ENCODE measurements around the gene AFF3. TPM values are rescaled to one million over a fixed set of nuclear protein-coding genes. Genes with fewer than 3 reads are reported as not detected.

AFF3 gene
- total RNA-seq, 1 experiment from 2014 or later = 0.22 TPM

DNA sequence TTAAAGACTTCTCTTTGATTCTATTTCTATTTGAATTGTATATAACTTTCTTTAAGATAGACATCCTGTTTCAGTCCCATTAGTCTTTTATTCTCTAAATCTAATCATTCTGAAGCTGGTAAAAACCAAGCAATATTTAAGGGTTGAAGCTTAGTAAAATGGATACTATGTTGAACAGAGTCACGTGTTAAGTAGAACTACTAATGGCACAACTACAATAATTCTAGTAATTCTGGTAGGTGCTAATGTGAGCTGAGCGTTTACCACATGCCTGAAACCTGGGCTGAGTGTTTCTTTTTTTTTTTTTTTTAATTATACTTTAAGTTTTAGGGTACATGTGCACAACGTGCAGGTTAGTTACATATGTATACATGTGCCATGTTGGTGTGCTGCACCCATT is 8.9 kb upstream of the AFF3 start:
- H2BK120ac ChIP-seq (ENCODE audit: low read depth, low read length, poor library complexity, severe bottlenecking) = no peak overlapping the region
- no peak overlapping the region for H3T11ph ChIP-seq (ENCODE audit: low read length)
- no peaks in the 10 kb centered on the region for H3K9me3 ChIP-seq (ENCODE audit: control insufficient read depth, low read depth, low read length)
- no peak overlapping the region for H2BK12ac ChIP-seq (ENCODE audit: insufficient read length, low read depth, low read length)
- no peak overlapping the region for H2AK5ac ChIP-seq (ENCODE audit: insufficient read length, low read length)
- no peaks in the 10 kb centered on the region for H4K20me1 ChIP-seq (ENCODE audit: control insufficient read depth, insufficient read depth, insufficient read length)
- no peaks in the 10 kb centered on the region for H3K4me1 ChIP-seq (ENCODE audit: insufficient read depth, low read length)
- no peak overlapping the region for H2BK15ac ChIP-seq (ENCODE audit: low read depth, low read length)
- no CpG with 5 or more reads among the region's 3 CpGs for WGBS (ENCODE audit: extremely low coverage, insufficient read length, low lambda C conversion rate)
- no peaks in the 10 kb centered on the region for H3K36me3 Mint-ChIP-seq (ENCODE audit: insufficient read depth in 1 of 3, low read depth in 3 of 3)
- no peak overlapping the region for H4K8ac ChIP-seq (replicated peaks; ENCODE audit: insufficient read length, low read depth, low read length)
- H3K79me2 ChIP-seq (ENCODE audit: insufficient read depth, low read length) = no peaks in the 10 kb centered on the region
- H3K27ac ChIP-seq (ENCODE audit: insufficient read length, low read depth, low read length) = no peak overlapping the region
- H3K79me1 ChIP-seq (ENCODE audit: insufficient read depth, low read depth, low read length, poor library complexity, severe bottlenecking) = no peaks in the 10 kb centered on the region
- H2BK20ac ChIP-seq (ENCODE audit: low read depth, low read length, poor library complexity, severe bottlenecking) = no peak overlapping the region
- peaks cover 30% of the 10 kb centered on the region for H3K27me3 Mint-ChIP-seq (ENCODE audit: low read depth)
- H3K23me2 ChIP-seq (ENCODE audit: insufficient read length, low read depth, low read length, poor library complexity, severe bottlenecking) = no peaks in the 10 kb centered on the region
- H3K23ac ChIP-seq (ENCODE audit: insufficient read length, low read depth, low read length) = no peak overlapping the region
- no peak overlapping the region for H3K9ac ChIP-seq (ENCODE audit: extremely low read depth, insufficient read length, low read length)
- H4K91ac ChIP-seq (ENCODE audit: insufficient read length, low read depth, low read length) = no peak overlapping the region
- no peaks in the 10 kb centered on the region for H3K4me1 Mint-ChIP-seq
- TF ChIP-seq, protein P1, sequence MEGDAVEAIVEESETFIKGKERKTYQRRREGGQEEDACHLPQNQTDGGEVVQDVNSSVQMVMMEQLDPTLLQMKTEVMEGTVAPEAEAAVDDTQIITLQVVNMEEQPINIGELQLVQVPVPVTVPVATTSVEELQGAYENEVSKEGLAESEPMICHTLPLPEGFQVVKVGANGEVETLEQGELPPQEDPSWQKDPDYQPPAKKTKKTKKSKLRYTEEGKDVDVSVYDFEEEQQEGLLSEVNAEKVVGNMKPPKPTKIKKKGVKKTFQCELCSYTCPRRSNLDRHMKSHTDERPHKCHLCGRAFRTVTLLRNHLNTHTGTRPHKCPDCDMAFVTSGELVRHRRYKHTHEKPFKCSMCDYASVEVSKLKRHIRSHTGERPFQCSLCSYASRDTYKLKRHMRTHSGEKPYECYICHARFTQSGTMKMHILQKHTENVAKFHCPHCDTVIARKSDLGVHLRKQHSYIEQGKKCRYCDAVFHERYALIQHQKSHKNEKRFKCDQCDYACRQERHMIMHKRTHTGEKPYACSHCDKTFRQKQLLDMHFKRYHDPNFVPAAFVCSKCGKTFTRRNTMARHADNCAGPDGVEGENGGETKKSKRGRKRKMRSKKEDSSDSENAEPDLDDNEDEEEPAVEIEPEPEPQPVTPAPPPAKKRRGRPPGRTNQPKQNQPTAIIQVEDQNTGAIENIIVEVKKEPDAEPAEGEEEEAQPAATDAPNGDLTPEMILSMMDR (conservative IDR thresholded peaks at IDR 0.05) = no peak
- H2AFZ ChIP-seq (ENCODE audit: low read length) = no peak overlapping the region
- peaks cover 19 to 23% of the 10 kb centered on the region in 2 experiments for H3K9me3 Mint-ChIP-seq
- H3K18ac ChIP-seq (ENCODE audit: insufficient read length, low read depth, low read length) = no peak overlapping the region
- H3K56ac ChIP-seq (ENCODE audit: insufficient read length, low read depth, low read length) = no peak overlapping the region
- no peak overlapping the region for H3K4me3 Mint-ChIP-seq
- no peaks in the 10 kb centered on the region for H3K27me3 ChIP-seq (ENCODE audit: insufficient read depth, low read length)
- no peak overlapping the region for H3K14ac ChIP-seq (ENCODE audit: insufficient read depth, low read length)
- no peak overlapping the region for H3K4ac ChIP-seq (ENCODE audit: low read depth, low read length)
- H4K5ac ChIP-seq (ENCODE audit: insufficient read length, low read depth, low read length) = no peak overlapping the region
- H2BK5ac ChIP-seq (ENCODE audit: insufficient read length, low read length) = no peak overlapping the region
- H3K4me2 ChIP-seq (ENCODE audit: insufficient read depth, insufficient read length, low read length) = no peak overlapping the region
- H3K27ac Mint-ChIP-seq = no peak overlapping the region
- DNase-seq = no peak
